T-helper 2 cell treated with Interferon-gamma antibody and Interleukin-4, amounts not matched to agents 100 ng/mL and 5 ng/mL, for 36 hours (primary cell): ENCODE measurements around the gene TELO2. TPM values are rescaled to one million over a fixed set of nuclear protein-coding genes. Genes with fewer than 3 reads are reported as not detected.

Experiments used
- intact Hi-C: fragments of 100-400 bp; cut with micrococcal nuclease; formaldehyde crosslinking; loops from one replicate; pipeline ENCODE4 v1.15.1; 2023
- total RNA-seq: library from RNA; stranded (reverse); gene quantifications from 2 replicates; pipeline ENCODE4 v1.2.3, GENCODE V29; 2022

The TELO2 gene
- total RNA-seq, 1 donor from 2014 or later = 61.4 TPM

DNA sequence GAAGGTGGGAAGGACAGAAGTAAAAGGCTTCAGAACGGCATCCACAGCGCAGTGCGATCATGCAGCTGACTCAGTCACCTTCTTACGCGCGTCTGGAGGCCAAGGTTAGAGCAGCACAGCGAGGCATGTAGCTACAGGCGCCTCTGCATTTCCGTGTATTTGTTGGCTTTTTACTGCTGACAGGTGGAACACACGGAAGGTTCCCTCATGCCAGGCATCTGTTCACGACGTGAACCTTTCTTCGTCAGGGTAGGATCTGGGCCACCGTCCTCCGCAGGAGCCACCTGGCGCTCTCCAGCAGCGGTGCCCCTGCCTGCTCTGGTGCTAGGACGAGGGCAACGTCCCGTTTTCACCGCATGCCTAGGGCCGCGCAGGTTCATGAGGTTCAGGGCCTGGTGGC is 55.6 kb downstream of the TELO2 start:
- intact Hi-C loops = no loop called here

DNA sequence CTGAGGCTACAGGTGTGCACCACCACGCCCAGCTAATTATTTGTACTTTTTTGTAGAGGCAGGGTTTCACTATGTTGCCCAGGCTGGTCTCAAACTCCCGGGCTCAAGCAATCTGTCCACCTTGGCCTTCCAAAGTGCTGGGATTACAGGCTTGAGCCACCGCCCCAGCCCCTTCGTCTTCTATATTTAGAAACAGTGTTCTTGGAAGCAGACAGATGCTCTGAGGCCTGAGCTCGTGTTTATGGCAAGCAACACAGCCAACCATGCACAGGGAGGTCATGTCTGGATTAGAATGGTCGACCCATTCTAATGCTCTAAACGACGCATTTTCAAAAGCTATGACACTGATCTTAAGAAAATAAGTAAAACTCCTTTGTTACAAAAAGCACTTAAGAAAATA is 56.9 kb downstream of the TELO2 start:
- intact Hi-C loops = no loop called here

GRCh38 chr16:1550696-1551095 is 57.5 kb downstream of the TELO2 start:
- intact Hi-C loops = no loop called here

- intact Hi-C loops = no loop called here
Measured at GRCh38 chr16:1551166-1551565, 58.0 kb downstream of the TELO2 start.

DNA sequence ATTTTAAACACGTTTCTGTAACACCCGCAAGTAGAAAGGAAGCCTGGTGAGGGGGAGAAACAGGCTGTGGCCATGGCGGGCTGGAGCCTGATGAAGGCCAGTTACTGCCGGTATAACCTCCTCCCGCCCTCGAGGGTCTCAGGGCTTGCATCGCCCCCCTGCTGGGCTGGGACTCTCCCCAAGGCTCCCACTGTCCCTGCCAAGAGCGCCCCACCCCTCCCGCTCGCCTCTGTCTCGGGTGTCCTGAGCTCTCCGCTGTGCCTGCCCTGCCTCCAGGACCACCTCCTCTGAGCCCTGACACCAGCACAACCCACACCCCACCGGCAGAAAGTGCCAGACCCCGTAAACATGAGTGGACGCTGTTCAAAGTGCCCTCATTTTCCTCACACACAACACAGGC is 59.0 kb downstream of the TELO2 start:
- intact Hi-C loops = no loop called here

DNA sequence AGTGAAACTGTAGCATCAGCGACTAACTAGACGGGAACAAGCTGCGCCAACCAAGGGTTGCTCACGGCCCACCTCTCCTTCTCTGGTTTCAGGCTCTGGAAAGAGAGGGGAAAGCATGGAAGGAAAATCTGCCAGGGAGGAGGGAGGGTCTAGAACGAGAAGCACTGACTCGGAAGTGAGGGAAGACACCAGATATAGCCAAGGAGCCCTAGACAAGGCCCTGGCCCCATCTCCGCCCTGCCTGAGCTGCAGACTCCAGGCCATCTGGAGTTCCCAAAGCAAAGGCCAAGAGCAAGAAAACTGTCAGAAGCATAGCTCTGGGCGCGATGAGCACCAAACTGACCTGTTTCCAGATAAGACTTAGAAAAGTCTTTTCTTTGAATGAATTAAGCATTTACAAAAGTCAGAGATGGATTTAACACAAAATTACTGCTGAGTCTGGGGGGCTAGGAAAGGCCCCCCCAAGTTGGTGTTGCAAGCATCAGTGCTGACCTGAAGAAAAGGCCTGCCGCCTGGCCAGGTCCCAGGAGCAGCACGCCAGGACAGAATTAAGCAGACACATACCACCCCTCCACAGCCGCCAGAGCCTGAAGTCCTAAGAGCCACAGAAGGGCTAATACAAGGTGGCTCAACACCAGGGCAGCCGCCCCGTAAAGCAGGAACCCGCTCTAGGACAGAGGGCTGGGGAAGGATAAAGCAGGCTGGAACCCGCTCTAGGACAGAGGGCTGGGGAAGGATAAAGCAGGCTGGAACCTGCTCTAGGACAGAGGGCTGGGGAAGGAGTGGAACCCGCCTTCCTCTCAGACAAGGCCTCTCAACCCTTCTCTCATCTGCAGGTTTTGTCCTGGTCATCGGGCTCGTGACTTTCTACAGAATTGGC is 61.0 kb downstream of the TELO2 start:
- intact Hi-C loops = no loop called here

DNA sequence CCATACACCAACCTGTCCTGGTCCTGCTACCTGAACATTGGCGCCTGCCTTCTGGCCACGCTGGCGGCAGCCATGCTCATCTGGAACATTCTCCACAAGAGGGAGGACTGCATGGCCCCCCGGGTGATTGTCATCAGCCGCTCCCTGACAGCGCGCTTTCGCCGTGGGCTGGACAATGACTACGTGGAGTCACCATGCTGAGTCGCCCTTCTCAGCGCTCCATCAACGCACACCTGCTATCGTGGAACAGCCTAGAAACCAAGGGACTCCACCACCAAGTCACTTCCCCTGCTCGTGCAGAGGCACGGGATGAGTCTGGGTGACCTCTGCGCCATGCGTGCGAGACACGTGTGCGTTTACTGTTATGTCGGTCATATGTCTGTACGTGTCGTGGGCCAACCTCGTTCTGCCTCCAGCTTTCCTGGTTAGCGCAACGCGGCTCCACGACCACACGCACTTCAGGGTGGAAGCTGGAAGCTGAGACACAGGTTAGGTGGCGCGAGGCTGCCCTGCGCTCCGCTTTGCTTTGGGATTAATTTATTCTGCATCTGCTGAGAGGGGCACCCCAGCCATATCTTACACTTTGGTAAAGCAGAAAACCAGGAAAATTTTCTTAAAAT is 61.8 kb downstream of the TELO2 start:
- intact Hi-C loops = no loop called here

- intact Hi-C loops = no loop called here
Measured at GRCh38 chr16:1556254-1556653, 63.1 kb downstream of the TELO2 start.

GRCh38 chr16:1557074-1557473 is 63.9 kb downstream of the TELO2 start:
- intact Hi-C loops = no loop called here

- intact Hi-C loops = no loop called here
Measured at GRCh38 chr16:1557576-1557975, 64.4 kb downstream of the TELO2 start.

- intact Hi-C loops = no loop called here
Measured at GRCh38 chr16:1559446-1559975, 66.4 kb downstream of the TELO2 start.

Other genes starting within 250 kb of the TELO2 start
- gene TPSD1, start 237.3 kb upstream of the TELO2 start, total RNA-seq = not detected in 2 replicates
- 210 and 217 TPM in 2 replicates for gene UBE2I, start 183.7 kb upstream of the TELO2 start, total RNA-seq
- gene BAIAP3, start 159.7 kb upstream of the TELO2 start, total RNA-seq = 0.18 and 0.66 TPM in 2 replicates
- gene TSR3, start 141.5 kb upstream of the TELO2 start, total RNA-seq = 43.3 and 44.4 TPM in 2 replicates
- gene GNPTG, start 141.4 kb upstream of the TELO2 start, total RNA-seq = 26.0 and 34.6 TPM in 2 replicates
- 31.2 and 31.7 TPM in 2 replicates for gene UNKL, start 78.7 kb upstream of the TELO2 start, total RNA-seq
- 14.8 and 16.4 TPM in 2 replicates for gene UQCC4, start 72.6 kb upstream of the TELO2 start, total RNA-seq
- not detected in 2 replicates for gene PERCC1, start 62.3 kb upstream of the TELO2 start, total RNA-seq
- gene CCDC154, start 48.8 kb upstream of the TELO2 start, total RNA-seq = 1.4 and 2.2 TPM in 2 replicates
- gene CLCN7, start 18.3 kb upstream of the TELO2 start, total RNA-seq = 51.9 and 53.9 TPM in 2 replicates
- not detected in 2 replicates for gene PTX4, start 4.4 kb upstream of the TELO2 start, total RNA-seq
- 39.4 and 40.3 TPM in 2 replicates for gene TMEM204, start 40.3 kb downstream of the TELO2 start, total RNA-seq
- gene IFT140, start 118.7 kb downstream of the TELO2 start, total RNA-seq = 7.4 and 8.3 TPM in 2 replicates
- gene CRAMP1, start 119.0 kb downstream of the TELO2 start, total RNA-seq = 26.4 and 29.4 TPM in 2 replicates
- 73.3 and 73.5 TPM in 2 replicates for gene JPT2, start 184.9 kb downstream of the TELO2 start, total RNA-seq
- 86.9 and 89.1 TPM in 2 replicates for gene MAPK8IP3, start 212.8 kb downstream of the TELO2 start, total RNA-seq